ENCODE data around the gene SPATA25. TPM values are rescaled to one million over a fixed set of nuclear protein-coding genes. Genes with fewer than 3 reads are reported as not detected.

Gene SPATA25
- total and polyA plus RNA-seq, 8 donors = 0.50 to 15.5 (median 4.2) TPM; not detected in 3

- DNase-seq = no peak
- intact Hi-C loops (cut with DNase I; ENCODE audit: low total_unique reads) = no loop called here
- peaks cover 31 to 92% (median 87%) of the 10 kb centered on the region in 4 donors for H3K36me3 ChIP-seq
Observed at GRCh38 chr20:45899046-45899835, 11.8 kb upstream of the SPATA25 start.

DNA sequence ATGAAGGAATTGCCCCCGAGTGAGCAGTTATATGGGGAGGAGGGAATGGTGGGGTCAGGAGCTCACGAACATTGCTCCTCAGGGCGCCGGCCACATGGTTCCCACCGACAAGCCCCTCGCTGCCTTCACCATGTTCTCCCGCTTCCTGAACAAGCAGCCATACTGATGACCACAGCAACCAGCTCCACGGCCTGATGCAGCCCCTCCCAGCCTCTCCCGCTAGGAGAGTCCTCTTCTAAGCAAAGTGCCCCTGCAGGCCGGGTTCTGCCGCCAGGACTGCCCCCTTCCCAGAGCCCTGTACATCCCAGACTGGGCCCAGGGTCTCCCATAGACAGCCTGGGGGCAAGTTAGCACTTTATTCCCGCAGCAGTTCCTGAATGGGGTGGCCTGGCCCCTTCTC lies 10.9 kb upstream of the SPATA25 start:
- no peak for TF ChIP-seq POLR2A (IDR thresholded peaks at IDR 0.05)
- TF ChIP-seq EP300 (IDR thresholded peaks at IDR 0.05) = no peak
- no peak for TF ChIP-seq POLR2AphosphoS5 (IDR thresholded peaks at IDR 0.05)
- TF ChIP-seq, protein P1, sequence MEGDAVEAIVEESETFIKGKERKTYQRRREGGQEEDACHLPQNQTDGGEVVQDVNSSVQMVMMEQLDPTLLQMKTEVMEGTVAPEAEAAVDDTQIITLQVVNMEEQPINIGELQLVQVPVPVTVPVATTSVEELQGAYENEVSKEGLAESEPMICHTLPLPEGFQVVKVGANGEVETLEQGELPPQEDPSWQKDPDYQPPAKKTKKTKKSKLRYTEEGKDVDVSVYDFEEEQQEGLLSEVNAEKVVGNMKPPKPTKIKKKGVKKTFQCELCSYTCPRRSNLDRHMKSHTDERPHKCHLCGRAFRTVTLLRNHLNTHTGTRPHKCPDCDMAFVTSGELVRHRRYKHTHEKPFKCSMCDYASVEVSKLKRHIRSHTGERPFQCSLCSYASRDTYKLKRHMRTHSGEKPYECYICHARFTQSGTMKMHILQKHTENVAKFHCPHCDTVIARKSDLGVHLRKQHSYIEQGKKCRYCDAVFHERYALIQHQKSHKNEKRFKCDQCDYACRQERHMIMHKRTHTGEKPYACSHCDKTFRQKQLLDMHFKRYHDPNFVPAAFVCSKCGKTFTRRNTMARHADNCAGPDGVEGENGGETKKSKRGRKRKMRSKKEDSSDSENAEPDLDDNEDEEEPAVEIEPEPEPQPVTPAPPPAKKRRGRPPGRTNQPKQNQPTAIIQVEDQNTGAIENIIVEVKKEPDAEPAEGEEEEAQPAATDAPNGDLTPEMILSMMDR (IDR thresholded peaks at IDR 0.05) = no peak
- no peak overlapping the region for H3K4me3 ChIP-seq
- H3K9me3 ChIP-seq = no peaks in the 10 kb centered on the region
- no peak for DNase-seq
- H3K27ac ChIP-seq = no peak overlapping the region
- H3K36me3 ChIP-seq = peaks cover 40 to 96% (median 91%) of the 10 kb centered on the region in 4 donors
- intact Hi-C loops (cut with DNase I; ENCODE audit: low total_unique reads) = no loop called here
- 83 to 88% (median 87%) methylated on average over 10 to 12 of the region's 12 CpGs for WGBS, 5 donors
- H3K4me1 ChIP-seq = peaks cover 0 to 6% (median 1%) of the 10 kb centered on the region in 4 donors
- no peaks in the 10 kb centered on the region for H3K27me3 ChIP-seq

More at GRCh38 chr20:45899046-45899835, 11.8 kb upstream of the SPATA25 start:
- Histone ChIP-seq H3K27ac (no peak overlapping the region), H3K4me1 (no peaks in the 10 kb centered on the region), H3K4me3 (no peak overlapping the region), H3K27me3 (no peaks in the 10 kb centered on the region), H3K9me3 (no peaks in the 10 kb centered on the region)
- TF ChIP-seq POLR2A (IDR thresholded peaks at IDR 0.05) (no peak), EP300 (IDR thresholded peaks at IDR 0.05) (no peak), POLR2AphosphoS5 (IDR thresholded peaks at IDR 0.05) (no peak)
- TF ChIP-seq, protein P1 (IDR thresholded peaks at IDR 0.05) = no peak
- WGBS, 5 donors = 83 to 89% (median 88%) methylated on average over 12 to 13 of the region's 13 CpGs

GRCh38 chr20:45897692-45898091 lies 10.3 kb upstream of the SPATA25 start:
- WGBS, 5 donors = 92 to 98% (median 96%) methylated on average over 4 to 7 of the region's 7 CpGs
- no peak overlapping the region for H3K27ac ChIP-seq

DNA sequence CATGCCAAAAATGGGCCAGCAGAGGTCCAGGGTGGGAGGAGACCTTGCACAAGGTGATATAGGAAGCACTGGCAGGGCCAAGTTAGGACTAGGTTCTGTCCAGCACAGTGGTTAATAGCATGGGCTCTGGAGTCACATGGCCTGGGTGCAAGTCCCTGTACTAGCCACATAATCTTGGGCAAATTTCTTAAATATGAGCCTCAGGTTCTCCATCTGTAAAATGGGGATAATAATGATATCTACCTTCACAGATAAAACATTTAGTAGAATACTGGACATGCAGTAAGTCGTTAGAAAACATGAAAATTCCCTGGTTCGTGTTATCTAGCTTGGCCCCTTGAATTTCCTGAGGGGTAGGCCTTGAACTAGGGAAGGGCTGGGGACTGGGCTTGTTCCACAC lies 9.9 kb upstream of the SPATA25 start:
- WGBS, 5 donors = 83 to 91% (median 87%) methylated on average over 2 of the region's 2 CpGs

More at GRCh38 chr20:45897692-45898091, 10.3 kb upstream of the SPATA25 start:
- peaks cover 41 to 98% (median 95%) of the 10 kb centered on the region in 4 donors for H3K36me3 ChIP-seq
- TF ChIP-seq, protein P1 (IDR thresholded peaks at IDR 0.05) = no peak
- TF ChIP-seq EP300 (IDR thresholded peaks at IDR 0.05) = no peak
- no peak for TF ChIP-seq POLR2A (IDR thresholded peaks at IDR 0.05)
- TF ChIP-seq POLR2AphosphoS5 (IDR thresholded peaks at IDR 0.05) = no peak
- no peaks in the 10 kb centered on the region for H3K27me3 ChIP-seq
- H3K9me3 ChIP-seq = no peaks in the 10 kb centered on the region
- H3K4me3 ChIP-seq = no peak overlapping the region
- no peak for DNase-seq
- peaks cover 0 to 12% (median 7%) of the 10 kb centered on the region in 4 donors for H3K4me1 ChIP-seq
- intact Hi-C loops (cut with DNase I; ENCODE audit: low total_unique reads) = no loop called here

More for the DNA sequence above, 9.9 kb upstream of the SPATA25 start:
- peaks cover 41 to 98% (median 95%) of the 10 kb centered on the region in 4 donors for H3K36me3 ChIP-seq
- H3K4me3 ChIP-seq = no peak overlapping the region
- H3K27me3 ChIP-seq = no peaks in the 10 kb centered on the region
- intact Hi-C loops (cut with DNase I; ENCODE audit: low total_unique reads) = no loop called here
- no peak for DNase-seq
- H3K27ac ChIP-seq = no peak overlapping the region
- peaks cover 2 to 16% (median 11%) of the 10 kb centered on the region in 4 donors for H3K4me1 ChIP-seq
- TF ChIP-seq EP300 (IDR thresholded peaks at IDR 0.05) (no peak), POLR2AphosphoS5 (IDR thresholded peaks at IDR 0.05) (no peak), POLR2A (IDR thresholded peaks at IDR 0.05) (no peak)
- TF ChIP-seq, protein P1 (IDR thresholded peaks at IDR 0.05) = no peak
- no peaks in the 10 kb centered on the region for H3K9me3 ChIP-seq
